Activated CD4-positive, alpha-beta T cell treated with anti-CD3 and anti-CD28 coated beads, Interleukin-2, amount 50 U/mL, for 1 hour (primary cell): ENCODE measurements around the gene ZNF681.
"Not testable (repeated sequence)": the region's sequence is repeated elsewhere in the genome, so short reads cannot be mapped to it uniquely, and the experiment has no call there.

ENCODE experiments used
- DNase-seq: peaks from one replicate; pipeline ENCODE4 v3.0.0-alpha.2; 2020

Gene ZNF681

DNA sequence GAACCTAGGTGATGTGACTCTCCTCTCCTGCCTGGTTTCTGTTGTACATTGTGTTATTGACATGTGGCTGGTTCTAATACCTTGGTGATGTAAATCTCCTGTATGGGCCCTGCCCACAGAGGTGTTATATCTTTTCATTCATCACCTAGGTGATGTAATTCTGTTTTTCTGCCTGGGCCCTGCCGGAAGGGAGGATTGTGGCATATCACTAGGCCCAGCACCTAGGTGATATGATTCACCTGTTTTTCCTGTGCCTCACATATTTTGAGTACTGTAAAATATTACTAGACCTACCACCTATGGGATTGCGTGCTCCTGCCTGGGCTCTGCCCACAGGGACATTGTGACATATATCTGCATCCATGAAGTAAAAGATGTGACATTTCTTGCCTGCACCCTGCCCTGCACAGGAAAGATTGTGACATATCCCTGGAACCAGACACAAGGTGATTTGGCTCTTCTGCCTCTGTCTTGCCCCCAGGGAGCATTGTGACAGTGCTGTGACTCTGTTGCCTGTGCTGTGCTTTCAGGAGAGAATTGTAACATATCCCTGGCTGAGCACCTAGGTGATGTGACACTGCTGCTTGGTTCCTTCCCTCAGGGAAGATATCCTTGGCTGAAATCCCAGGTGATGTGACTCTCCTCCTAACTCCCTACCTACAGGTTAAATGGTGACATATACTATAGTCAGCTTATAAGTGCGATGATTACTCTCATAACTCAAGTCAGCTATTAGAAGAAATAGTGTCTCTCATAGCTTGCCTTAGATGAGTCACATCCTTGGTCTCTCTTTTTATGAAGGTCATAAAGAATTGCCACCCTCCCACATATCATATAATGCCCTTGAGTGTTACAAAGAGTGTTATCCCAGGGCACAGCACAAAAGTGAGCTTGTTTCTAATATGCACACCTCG, 13.3 kb upstream of the ZNF681 start:
- DNase-seq: no peak

DNA sequence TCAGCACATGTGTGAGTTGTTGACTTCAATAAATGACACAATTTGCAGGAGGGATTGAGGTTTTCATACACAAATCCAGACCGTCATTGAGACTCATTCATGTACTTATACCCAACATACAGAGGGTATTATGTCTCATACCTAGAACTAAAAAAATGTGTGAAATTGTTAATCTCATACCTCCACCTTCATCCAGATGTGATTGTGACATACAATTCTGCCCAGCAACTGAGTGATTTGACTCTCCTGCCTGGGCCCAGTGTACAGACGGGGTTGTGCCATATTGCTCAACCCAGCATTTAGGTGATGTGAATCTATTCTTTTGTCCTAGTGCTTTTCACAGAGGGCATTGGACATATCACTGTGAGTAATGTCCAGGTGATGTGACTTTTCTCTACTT, 12.6 kb upstream of the ZNF681 start:
- no peak for DNase-seq

DNA sequence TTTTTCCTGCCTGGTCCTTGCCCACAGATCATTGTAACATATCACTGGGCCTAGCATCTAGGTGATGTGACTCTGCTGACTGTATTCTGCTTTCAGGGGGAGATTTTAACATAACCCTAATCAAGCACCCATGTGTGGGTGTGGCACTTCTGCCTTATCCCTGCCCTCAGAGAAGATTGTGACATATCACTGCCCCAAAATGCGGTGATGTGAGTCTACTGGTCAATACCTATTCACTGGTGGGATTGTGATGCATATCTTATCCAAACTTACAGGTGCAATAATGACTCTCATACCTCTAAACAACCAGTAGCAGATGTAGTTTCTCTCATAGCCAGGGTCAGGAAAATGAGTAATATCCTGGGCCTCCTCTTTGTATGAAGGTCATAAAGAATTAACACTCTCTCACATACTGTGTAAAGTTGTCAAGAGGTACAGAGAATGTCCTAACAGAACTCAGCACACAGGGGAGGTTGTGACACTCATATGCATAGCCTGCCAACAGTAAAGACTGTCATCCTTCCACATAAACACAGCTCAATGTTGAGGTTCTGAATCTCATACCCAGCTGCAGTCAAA, 12.1 kb upstream of the ZNF681 start:
- no peak for DNase-seq

DNA sequence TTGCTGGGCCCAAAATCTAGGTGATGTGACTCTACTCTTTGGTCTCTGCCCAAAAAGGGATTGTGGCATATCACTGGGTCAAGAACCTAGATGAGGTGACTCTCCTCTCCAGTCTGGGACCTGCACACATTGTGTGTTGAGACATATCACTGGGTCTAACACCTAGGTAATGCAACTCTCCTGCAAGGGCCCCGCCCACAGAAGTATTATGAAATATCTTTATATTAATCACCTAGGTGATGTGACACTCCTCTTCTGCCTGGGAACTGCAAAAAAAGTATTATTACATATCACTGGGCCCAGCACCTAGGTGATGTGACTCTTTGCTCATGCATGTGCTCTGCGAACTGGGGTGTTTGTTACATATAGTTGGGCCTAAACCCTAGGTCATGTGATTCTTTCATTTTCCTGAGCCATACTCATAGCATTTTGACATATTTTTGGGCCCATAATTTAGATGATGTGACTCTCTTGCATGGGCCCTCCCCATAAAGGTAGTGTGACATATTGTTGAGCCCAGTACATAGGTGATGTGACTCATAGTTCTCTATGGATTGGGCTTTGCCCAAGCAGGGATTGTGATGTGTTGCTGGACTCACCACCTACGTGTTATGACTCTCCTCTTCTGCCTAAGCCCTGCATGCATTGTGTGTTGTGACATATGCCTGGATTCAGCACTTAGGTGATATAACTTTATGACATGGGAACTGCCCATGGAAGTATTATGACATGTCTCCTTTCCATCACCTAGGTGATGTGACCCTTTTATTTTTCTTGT, 11.2 kb upstream of the ZNF681 start:
- DNase-seq: no peak

DNA sequence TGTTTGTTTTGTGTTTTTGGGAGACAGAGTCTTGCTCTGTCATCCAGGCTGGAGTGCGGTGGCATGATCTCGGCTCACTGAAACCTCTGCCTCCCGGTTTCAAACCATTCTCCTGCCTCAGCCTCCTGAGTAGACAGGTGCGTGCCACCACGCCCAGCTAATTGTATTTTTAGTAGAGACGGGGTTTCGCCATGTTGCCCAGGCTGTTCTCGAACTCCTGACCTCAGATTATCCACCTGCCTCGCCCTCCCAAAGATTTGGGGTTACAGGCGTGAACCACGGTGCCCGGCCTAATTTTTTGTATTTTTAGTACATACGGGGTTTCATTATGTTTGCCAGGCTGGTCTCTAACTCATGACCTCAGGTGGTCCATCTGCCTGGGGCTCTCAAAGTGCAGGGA, 8.3 kb upstream of the ZNF681 start:
- no peak for DNase-seq

DNA sequence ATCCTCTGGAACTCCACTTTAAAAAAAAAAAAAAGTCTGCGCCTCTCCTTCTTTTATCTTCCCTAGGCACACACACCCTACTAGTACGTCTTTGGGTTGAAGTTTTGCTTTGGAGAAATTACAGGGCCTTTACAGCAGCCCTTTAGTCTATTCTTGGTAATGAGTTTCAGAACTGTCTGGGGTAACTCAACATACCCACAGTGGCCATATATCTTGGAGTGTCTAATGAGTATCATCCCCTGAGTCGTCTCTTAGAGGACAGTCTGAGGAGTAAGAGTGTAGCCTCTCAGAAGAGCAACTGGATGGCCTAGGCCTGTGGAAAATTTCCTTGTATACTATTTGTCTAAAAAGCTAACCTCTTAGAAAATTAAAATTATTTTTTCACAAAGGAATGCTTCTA, 6.1 kb upstream of the ZNF681 start:
- no peak for DNase-seq

- DNase-seq: peak; percentile 81
Observed at GRCh38 chr19:23762884-23763711, 4.4 kb upstream of the ZNF681 start.

- no peak for DNase-seq
Observed at GRCh38 chr19:23762548-23762883, 3.8 kb upstream of the ZNF681 start.

GRCh38 chr19:23760326-23760725, 1.6 kb upstream of the ZNF681 start:
- DNase-seq: not testable (repeated sequence)

DNA sequence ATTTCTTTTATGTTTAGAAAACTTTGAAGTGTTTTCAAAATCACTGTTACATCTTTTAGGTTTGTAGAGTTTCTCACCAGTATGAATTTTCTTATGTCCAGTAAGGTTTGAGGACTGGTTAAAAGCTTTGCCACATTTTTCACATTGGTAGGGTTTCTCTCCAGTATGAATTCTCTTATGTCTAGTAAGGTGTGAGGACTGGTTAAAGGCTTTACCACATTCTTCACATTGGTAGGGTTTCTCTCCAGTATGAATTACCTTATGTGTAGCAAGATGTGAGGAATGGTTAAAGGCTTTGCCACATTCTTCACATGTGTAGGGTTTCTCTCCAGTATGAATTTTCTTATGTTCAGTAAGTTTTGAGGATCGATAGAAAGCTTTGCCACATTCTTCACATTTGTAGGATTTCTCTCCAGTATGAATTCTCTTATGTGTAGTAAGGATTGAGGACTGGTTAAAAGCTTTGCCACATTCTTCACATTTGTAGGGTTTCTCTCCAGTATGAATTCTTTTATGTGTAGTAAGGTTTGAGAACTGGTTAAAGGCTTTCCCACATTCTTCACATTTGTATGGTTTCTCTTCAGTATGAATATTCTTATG, 15.0 kb downstream of the ZNF681 start:
- DNase-seq: not testable (repeated sequence)

DNA sequence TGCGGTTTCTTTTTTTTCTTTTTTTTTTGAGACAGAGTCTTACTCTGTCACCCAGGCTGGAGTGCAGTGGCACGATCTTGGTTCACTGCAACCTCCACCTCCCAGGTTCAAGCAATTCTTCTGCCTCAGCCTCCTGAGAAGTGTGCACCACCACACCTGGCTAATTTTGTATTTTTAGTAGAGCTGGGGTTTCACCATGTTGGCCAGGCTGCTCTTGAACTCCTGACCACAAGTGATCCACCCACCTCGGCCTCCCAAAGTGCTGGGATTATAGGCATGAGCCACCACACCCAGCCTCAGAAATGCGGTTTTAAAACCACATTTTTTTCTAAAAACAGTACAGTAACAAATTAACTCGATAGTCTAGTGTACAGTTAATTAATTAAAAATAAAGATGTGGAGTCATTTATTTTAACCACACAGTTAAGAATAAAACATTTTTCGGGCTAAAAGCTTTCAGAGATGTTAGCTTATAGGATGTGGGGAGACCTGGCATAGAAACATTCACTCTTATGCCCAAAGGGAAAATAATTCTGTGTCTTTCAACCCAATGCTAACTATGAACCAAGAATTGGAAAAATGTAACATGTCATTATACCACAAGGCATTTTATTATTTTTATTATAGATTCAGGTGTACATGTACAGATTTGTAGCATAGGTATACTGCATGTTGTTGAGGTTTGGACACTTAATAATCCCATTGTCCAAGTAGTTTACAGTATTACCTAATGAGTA, 27.8 kb downstream of the ZNF681 start:
- DNase-seq: not testable (repeated sequence)

GRCh38 chr19:23724161-23724560, 34.5 kb downstream of the ZNF681 start:
- DNase-seq: not testable (repeated sequence)

DNA sequence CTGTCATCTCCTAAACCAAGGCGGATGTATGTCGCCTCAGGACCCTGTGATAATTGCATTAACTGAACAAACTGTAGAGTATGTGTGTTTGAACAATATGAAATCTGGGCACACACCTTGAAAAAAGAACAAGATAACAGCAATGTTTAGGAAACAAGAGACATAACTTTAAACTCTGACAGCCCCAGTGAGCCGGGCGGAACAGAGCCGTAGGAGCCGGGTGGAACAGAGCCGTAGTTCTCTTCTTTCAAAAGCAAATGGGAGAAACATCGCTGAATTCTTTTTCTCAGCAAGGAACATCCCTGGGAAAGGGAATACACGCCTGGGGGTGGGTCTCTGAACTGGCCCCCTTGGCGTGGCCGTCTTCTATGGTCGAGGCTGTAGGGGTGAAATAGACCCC, 39.9 kb downstream of the ZNF681 start:
- DNase-seq: no peak

GRCh38 chr19:23716792-23717191, 41.9 kb downstream of the ZNF681 start:
- no peak for DNase-seq

DNA sequence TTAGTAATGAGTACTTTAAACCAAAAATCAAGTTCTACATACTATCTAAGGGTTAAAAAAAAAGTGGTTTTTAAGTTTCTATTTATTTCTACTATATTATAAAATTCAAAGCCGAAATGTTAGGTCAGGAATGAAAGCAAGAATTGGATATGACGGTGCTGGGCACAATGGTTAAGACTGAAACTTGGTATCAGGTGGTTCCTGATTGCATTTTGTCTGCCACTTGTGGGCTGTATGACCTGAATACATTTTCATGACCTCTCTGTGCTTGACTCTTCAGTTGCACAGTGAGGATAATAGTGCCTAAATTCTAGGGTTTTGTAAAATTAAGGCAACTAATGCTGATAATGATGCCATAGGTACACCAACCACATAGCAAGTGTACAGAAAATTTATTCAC, 49.3 kb downstream of the ZNF681 start:
- DNase-seq: no peak

- DNase-seq: no peak
Observed at GRCh38 chr19:23706657-23707056, 52.0 kb downstream of the ZNF681 start.

DNA sequence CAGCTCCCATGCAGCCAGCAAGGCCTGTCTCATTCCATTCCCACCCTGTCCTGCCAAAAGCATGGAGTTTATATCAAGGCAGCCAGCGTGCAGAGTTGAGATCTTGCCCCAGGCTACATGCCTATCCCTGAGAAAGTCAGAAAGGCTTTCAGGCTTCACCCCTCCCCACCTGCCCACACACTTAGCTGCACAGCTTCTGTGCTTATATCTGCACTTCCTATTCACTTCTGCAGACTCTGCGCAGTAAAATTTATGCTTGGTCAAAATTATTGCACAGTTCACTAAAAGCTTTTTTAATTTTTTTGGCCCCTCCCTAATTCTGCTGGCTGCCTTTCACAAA, 59.2 kb downstream of the ZNF681 start:
- DNase-seq: no peak

- DNase-seq: no peak
Observed at GRCh38 chr19:23698711-23699520, 59.8 kb downstream of the ZNF681 start.

- not testable (repeated sequence) for DNase-seq
Observed at GRCh38 chr19:23692937-23693336, 65.8 kb downstream of the ZNF681 start.
